Kidney (tissue), 14 donors: Measurements from ENCODE around the gene AGTRAP. TPM values are rescaled to one million over a fixed set of nuclear protein-coding genes. Genes with fewer than 3 reads are reported as not detected.

Source experiments
- DNase-seq, 5 donors: peaks; one replicate each; pipeline ENCODE4 v3.0.0-alpha.2; 2013 to 2020
- FAIRE-seq: peaks from 2 replicates; lab custom pipeline; 2012; peaks lifted over from hg19 to GRCh38; lab: Jason Lieb, UNC
- H3K27ac ChIP-seq, 2 donors: one replicate each; pipeline ENCODE4 v1.7.0; 2013; ENCODE audit warnings: low read depth in 2 of 2, low read length in 2 of 2, inconsistent platforms in 1 of 2
- H3K27me3 ChIP-seq: one replicate; pipeline ENCODE4 v1.7.1; 2013; ENCODE audit warnings: low read length, inconsistent platforms; ENCODE audit not compliant: control insufficient read depth, insufficient read depth
- H3K36me3 ChIP-seq, 3 donors: one replicate each; pipeline versions ENCODE4 v1.7.0 to v1.7.1; 2013; ENCODE audit warnings: low read length in 3 of 3, control low read depth in 1 of 3, inconsistent platforms in 1 of 3; ENCODE audit not compliant: insufficient read depth in 3 of 3, control insufficient read depth in 2 of 3
- H3K4me1 ChIP-seq, 3 donors: one replicate each; pipeline versions ENCODE4 v1.7.0 to v1.7.1; 2013; ENCODE audit warnings: low read length in 3 of 3, inconsistent platforms in 1 of 3, low read depth in 1 of 3; ENCODE audit not compliant: control insufficient read depth in 2 of 3, insufficient read depth in 2 of 3
- H3K4me3 ChIP-seq, 3 donors: one replicate each; pipeline versions ENCODE4 v1.7.0 to v1.8.1; 2013; ENCODE audit warnings: low read length in 3 of 3, control low read depth in 1 of 3, inconsistent platforms in 1 of 3
- H3K9ac ChIP-seq, 3 donors: one replicate each; pipeline versions ENCODE4 v1.7.0 to v1.7.1; 2013; ENCODE audit warnings: low read length in 3 of 3, control low read depth in 1 of 3, inconsistent platforms in 1 of 3
- H3K9me3 ChIP-seq, 3 donors: one replicate each; pipeline versions ENCODE4 v1.7.0 to v1.7.1; 2013; ENCODE audit warnings: low read length in 3 of 3, control low read depth in 1 of 3, inconsistent platforms in 1 of 3; ENCODE audit not compliant: control insufficient read depth in 2 of 3, insufficient read depth in 1 of 3
- intact Hi-C: fragments of 100-400 bp; cut with DNase I; formaldehyde crosslinking; loops from one replicate; pipeline ENCODE4 v1.11.1; 2022
- polyA plus RNA-seq: library from polyadenylated mRNA; stranded (reverse); fragments of 350-450 nt; fragmentation: Illumina TruSeq; extraction: RNeasy Lipid Tissue Mini Kit (QIAGEN cat#74804); gene quantifications from one replicate; pipeline ENCODE4 v1.2.3, GENCODE V29; 2014; ENCODE audit warnings: low read depth, low replicate concordance; ENCODE audit not compliant: insufficient read depth
- total RNA-seq: library from RNA; stranded (reverse); fragmentation: NEBNext Ultra II Directional; extraction: Animal tissue kit (Norgen Biotek cat#: 25700); gene quantifications from one replicate; pipeline ENCODE4 v1.2.1, GENCODE V29; 2021
- TF ChIP-seq, protein P1 (sequence below): IDR thresholded peaks from 3 replicates; pipeline ENCODE4 v1.5.1; 2012; ENCODE audit warnings: mild to moderate bottlenecking, moderate library complexity, borderline replicate concordance; ENCODE audit not compliant: insufficient read depth; ENCODE audit errors: extremely low read depth
- donor health status: control.
- donor health status: control.
- donor health status: control.
- donor health status: control.
- donor health status: control.
- donor health status: DM: yes; HTN: yes; CAD: no.
- donor health status: Normal renal cell carcinoma (clear cell type).

AGTRAP gene
- total and polyA plus RNA-seq, 2 donors from 2014 or later: 66.1 to 140 TPM

DNA sequence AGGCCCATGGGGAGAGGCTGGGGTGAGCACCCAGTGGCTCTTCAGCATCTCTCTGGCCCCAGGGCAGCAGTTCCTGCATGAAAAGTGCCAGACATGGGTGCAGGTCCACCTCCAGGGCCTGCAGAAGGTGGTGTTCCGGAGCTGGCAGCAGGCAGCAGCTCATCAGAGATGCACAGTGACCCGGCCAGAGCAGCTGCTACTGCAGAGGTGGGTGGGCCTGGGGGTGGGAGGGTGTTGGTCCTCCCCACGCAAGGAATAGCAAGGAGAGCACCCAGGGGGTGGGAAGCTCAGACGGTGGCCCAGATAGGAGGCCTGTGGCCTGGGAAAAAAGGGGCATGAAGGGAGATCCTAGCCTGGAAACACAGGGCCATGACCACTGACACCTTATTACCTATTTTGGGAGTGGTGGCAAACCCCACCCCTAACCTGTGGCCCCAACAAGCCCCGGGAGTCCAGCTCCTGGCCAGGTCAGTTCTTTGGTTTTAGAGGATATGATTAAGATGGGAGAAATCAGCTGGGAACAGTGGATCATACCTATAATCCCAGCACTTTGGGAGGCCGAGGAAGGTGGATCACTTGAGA, 46.3 kb downstream of the AGTRAP start:
- intact Hi-C loops: no loop called here
- Histone ChIP-seq H3K4me3 (no peak overlapping the region), H3K27ac (no peak overlapping the region), H3K9ac (no peak overlapping the region), H3K4me1 (peaks cover 0 to 23% (median 12%) of the 10 kb centered on the region in 3 donors), H3K36me3 (no peaks in the 10 kb centered on the region), H3K9me3 (no peaks in the 10 kb centered on the region), H3K27me3 (no peaks in the 10 kb centered on the region)
- TF ChIP-seq, protein P1, sequence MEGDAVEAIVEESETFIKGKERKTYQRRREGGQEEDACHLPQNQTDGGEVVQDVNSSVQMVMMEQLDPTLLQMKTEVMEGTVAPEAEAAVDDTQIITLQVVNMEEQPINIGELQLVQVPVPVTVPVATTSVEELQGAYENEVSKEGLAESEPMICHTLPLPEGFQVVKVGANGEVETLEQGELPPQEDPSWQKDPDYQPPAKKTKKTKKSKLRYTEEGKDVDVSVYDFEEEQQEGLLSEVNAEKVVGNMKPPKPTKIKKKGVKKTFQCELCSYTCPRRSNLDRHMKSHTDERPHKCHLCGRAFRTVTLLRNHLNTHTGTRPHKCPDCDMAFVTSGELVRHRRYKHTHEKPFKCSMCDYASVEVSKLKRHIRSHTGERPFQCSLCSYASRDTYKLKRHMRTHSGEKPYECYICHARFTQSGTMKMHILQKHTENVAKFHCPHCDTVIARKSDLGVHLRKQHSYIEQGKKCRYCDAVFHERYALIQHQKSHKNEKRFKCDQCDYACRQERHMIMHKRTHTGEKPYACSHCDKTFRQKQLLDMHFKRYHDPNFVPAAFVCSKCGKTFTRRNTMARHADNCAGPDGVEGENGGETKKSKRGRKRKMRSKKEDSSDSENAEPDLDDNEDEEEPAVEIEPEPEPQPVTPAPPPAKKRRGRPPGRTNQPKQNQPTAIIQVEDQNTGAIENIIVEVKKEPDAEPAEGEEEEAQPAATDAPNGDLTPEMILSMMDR: no peak
- FAIRE-seq (no peak), DNase-seq (no peak)

DNA sequence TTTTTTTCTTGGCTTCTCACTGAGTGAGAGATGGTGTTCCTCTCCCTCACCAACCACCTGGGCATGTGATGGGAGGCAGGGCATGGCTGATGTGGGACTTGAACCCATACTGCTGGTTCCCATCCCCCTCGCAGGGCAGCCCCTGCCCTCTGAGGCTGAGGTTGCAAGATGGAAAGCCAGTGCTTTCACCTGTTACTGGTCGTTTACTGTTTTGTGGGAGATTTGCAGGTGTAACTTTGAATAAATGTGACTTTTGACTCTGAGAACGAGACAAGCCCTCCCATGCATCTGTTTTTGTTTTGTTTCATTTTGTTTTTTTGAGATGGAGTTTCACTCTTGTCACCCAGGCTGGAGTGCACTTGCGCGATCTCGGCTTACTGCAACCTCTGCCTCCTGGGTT, 47.6 kb downstream of the AGTRAP start:
- FAIRE-seq: no peak
- intact Hi-C loops: no loop called here

DNA sequence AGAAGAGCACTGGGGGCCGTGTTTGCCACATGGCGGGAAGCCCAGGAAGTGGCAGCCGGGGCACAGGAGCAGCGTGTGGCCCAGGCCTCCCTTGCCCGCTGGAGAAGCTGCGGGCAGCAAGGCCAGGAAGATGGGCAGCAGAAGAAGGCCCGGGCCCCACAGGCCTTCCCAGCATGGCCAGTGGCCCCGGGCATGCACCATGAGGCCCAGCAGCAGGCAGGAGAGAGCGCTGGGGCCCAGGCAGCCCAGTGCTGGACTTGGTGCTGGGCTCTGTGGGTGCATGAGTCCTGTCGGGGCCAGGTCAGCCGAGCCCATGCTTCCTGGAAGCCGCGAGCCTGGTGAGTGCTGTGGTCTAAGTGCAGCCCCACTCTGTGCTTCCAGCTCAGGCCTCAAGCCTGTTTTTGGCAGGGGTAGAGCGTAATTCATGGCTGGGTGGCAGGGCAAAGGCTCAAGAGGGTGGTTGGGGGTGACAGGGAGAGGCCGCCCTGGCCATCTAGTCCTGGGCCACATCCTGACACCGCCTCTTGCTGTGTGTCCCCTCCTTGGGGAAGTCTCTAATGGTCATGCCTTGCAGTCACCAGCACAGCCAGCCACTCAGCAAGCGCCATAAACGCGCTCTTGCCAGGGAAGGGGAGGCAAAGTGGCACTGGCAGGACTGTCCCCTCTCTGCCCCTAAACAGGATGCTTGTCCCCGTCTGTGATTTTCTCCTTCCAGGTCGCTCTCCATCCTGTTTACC, 48.5 kb downstream of the AGTRAP start:
- peak overlapping the region in 1 of 3 donors; percentile 51 for H3K9ac ChIP-seq
- peak overlapping the region in 1 of 3 donors; percentile 49 for H3K4me3 ChIP-seq
- peaks cover 3 to 41% (median 30%) of the 10 kb centered on the region in 3 donors for H3K4me1 ChIP-seq

More for the DNA sequence above, 47.6 kb downstream of the AGTRAP start:
- H3K36me3 ChIP-seq: no peaks in the 10 kb centered on the region
- H3K27ac ChIP-seq: no peak overlapping the region
- DNase-seq: no peak
- no peak overlapping the region for H3K9ac ChIP-seq
- TF ChIP-seq, protein P1: no peak
- H3K27me3 ChIP-seq: no peaks in the 10 kb centered on the region
- H3K4me1 ChIP-seq: peaks cover 3 to 34% (median 23%) of the 10 kb centered on the region in 3 donors
- no peaks in the 10 kb centered on the region for H3K9me3 ChIP-seq
- H3K4me3 ChIP-seq: no peak overlapping the region

More for the DNA sequence above, 48.5 kb downstream of the AGTRAP start:
- Histone ChIP-seq H3K36me3 (no peaks in the 10 kb centered on the region), H3K9me3 (no peaks in the 10 kb centered on the region), H3K27me3 (no peaks in the 10 kb centered on the region), H3K27ac (peak overlapping the region in 1 of 2 donors; percentile 41)
- intact Hi-C loops: no loop called here
- TF ChIP-seq, protein P1: no peak
- DNase-seq: no peak
- no peak for FAIRE-seq
